K562 (cell line): Measurements from ENCODE around the gene GORASP1. TPM values are rescaled to one million over a fixed set of nuclear protein-coding genes. Genes with fewer than 3 reads are reported as not detected.

Source experiments
- ATAC-seq: fragments of 200-7000 bp; cut with Tn5 transposase; 3 replicates; pipeline ENCODE4 v1.9.1; 2020; ENCODE audit warnings: moderate library complexity
- BruUV-seq: library from RNA; stranded (reverse); fragments of 400-500 nt; replicated peaks from 2 replicates; lab custom pipeline; 2021; lab: Mats Ljungman, UMichigan
- CTCF ChIA-PET: fragments of 300-600 bp; formaldehyde crosslinking; extraction: SDS; loops from one replicate; lab custom pipeline; 2021; ENCODE audit warnings: low intra/inter-chr PET ratio; lab: Yijun Ruan, JAX
- POLR2A ChIA-PET: fragments of 300-600, 350-650 bp; sonication (Branson Sonifier 250); formaldehyde crosslinking; extraction: SDS; loops from one replicate; lab custom pipeline; 2021; ENCODE audit warnings: antibody characterized with exemption, inconsistent platforms; lab: Yijun Ruan, JAX
- DNase-seq, 4 experiments: peaks; one replicate each; pipeline versions ENCODE4 v3.0.0 to v3.0.0-alpha.2; 2011 to 2018; ENCODE audit warnings: low spot score in 3 of 4, mixed read lengths in 3 of 4; ENCODE audit errors: extremely low read depth in 1 of 4
- FAIRE-seq: peaks from 2 replicates; lab custom pipeline; 2011; peaks lifted over from hg19 to GRCh38; lab: Jason Lieb, UNC
- H2AFZ ChIP-seq: 2 replicates; pipeline ENCODE4 v1.6.0; 2011; ENCODE audit warnings: low read depth, low read length, control low read depth, inconsistent platforms
- H3K27ac ChIP-seq: fragments of 200-600 bp; 3 replicates; pipeline ENCODE4 v1.8.0; 2011; ENCODE audit warnings: low read depth, mild to moderate bottlenecking, control low read depth, inconsistent platforms, low read length, moderate library complexity, mixed read lengths; ENCODE audit errors: extremely low read depth
- H3K27me3 ChIP-seq, 2 experiments: fragments of 300-600 bp in 1 of 2; 2 replicates in 1 of 2; 3 replicates in 1 of 2; pipeline versions ENCODE4 v1.6.0 to v1.8.0; 2011; ENCODE audit warnings: inconsistent platforms in 2 of 2, low read length in 2 of 2, mild to moderate bottlenecking in 1 of 2, mixed read lengths in 1 of 2, moderate library complexity in 1 of 2; ENCODE audit not compliant: control insufficient read depth in 2 of 2, insufficient read depth in 2 of 2
- H3K36me3 ChIP-seq: fragments of 300-600 bp; 3 replicates; pipeline ENCODE4 v1.8.0; 2011; ENCODE audit warnings: mild to moderate bottlenecking, low read length, inconsistent platforms; ENCODE audit not compliant: control insufficient read depth, insufficient read depth
- H3K4me1 ChIP-seq, 2 experiments: fragments of 200-600 bp in 1 of 2; replicated peaks in 1 of 2; 2 replicates in 1 of 2; 3 replicates in 1 of 2; pipeline versions ENCODE4 v1.5.1 to v1.8.0; 2011; ENCODE audit warnings: inconsistent platforms in 2 of 2, low read length in 2 of 2, mild to moderate bottlenecking in 1 of 2, mixed read lengths in 1 of 2, moderate library complexity in 1 of 2; ENCODE audit not compliant: control insufficient read depth in 2 of 2, insufficient read depth in 2 of 2
- H3K4me2 ChIP-seq: 2 replicates; pipeline ENCODE4 v1.6.1; 2011; ENCODE audit warnings: low read length, control low read depth, inconsistent platforms, mixed read lengths; ENCODE audit not compliant: insufficient read depth
- H3K4me3 ChIP-seq: fragments of 200-600 bp; sonication (generic), shearing (Covaris generic); 2 replicates; pipeline ENCODE4 v1.5.1; 2016; ENCODE audit warnings: control low read depth, inconsistent platforms
- H3K79me2 ChIP-seq: fragments of 200-600 bp; 3 replicates; pipeline ENCODE4 v1.8.0; 2011; ENCODE audit warnings: low read length, inconsistent platforms; ENCODE audit not compliant: control insufficient read depth, insufficient read depth
- H3K9ac ChIP-seq, 2 experiments: 2 replicates each; pipeline versions ENCODE4 v1.6.0 to v1.6.1; 2011; ENCODE audit warnings: low read depth in 2 of 2, low read length in 2 of 2, control low read depth in 1 of 2, inconsistent platforms in 1 of 2, mild to moderate bottlenecking in 1 of 2, mixed read lengths in 1 of 2; ENCODE audit not compliant: insufficient read depth in 1 of 2
- H3K9me1 ChIP-seq: one replicate; pipeline ENCODE4 v1.6.0; 2011; ENCODE audit warnings: inconsistent platforms, mild to moderate bottlenecking, low read length, moderate library complexity; ENCODE audit not compliant: control insufficient read depth, insufficient read depth
- H3K9me3 ChIP-seq: replicated peaks from 2 replicates; pipeline ENCODE4 v1.5.1; 2011; ENCODE audit warnings: low read depth, low read length, inconsistent platforms; ENCODE audit not compliant: control insufficient read depth, insufficient read depth
- H4K20me1 ChIP-seq: replicated peaks from 2 replicates; pipeline ENCODE4 v1.6.1; 2011; ENCODE audit warnings: low read length, inconsistent platforms, mixed read lengths; ENCODE audit not compliant: control insufficient read depth, insufficient read depth
- ARID3B ChIP-seq: fragments of 250-450 bp; sonication (Bioruptor Pico); IDR thresholded peaks from 2 replicates; pipeline ENCODE4 v1.4.0; 2020; ENCODE audit warnings: borderline replicate concordance
- ARID4B ChIP-seq: sonication (generic); formaldehyde crosslinking; IDR thresholded peaks from 2 replicates; pipeline ENCODE4 v1.8.0; 2022; ENCODE audit warnings: mild to moderate bottlenecking, missing genetic modification reagents
- CHD4 ChIP-seq: fragments of 200-600 bp; sonication (generic); IDR thresholded peaks from 3 replicates; pipeline ENCODE4 v1.6.1; 2012; ENCODE audit warnings: low read depth, mild to moderate bottlenecking, mixed read lengths, low read length, inconsistent platforms; ENCODE audit not compliant: insufficient read depth, insufficient replicate concordance, poor library complexity, severe bottlenecking
- HDAC1 ChIP-seq, 2 experiments: fragments of 450-650 bp; IDR thresholded peaks; 2 replicates each; pipeline ENCODE4 v1.6.1; 2016 to 2017; ENCODE audit warnings: inconsistent platforms in 1 of 2, mild to moderate bottlenecking in 1 of 2, moderate library complexity in 1 of 2
- KAT8 ChIP-seq: fragments of 450-650 bp; IDR thresholded peaks from 2 replicates; pipeline ENCODE4 v1.6.1; 2016; ENCODE audit warnings: low read depth, mild to moderate bottlenecking
- POLR2AphosphoS2 ChIP-seq: IDR thresholded peaks from 2 replicates; pipeline ENCODE4 v1.6.1; 2012; ENCODE audit warnings: low read length, improper control_type of control experiment
- PREB ChIP-seq: sonication (generic); formaldehyde crosslinking; IDR thresholded peaks from 2 replicates; pipeline ENCODE4 v1.8.1; 2023; ENCODE audit warnings: mild to moderate bottlenecking, missing genetic modification reagents
- SNIP1 ChIP-seq: fragments of 450-650 bp; IDR thresholded peaks from 2 replicates; pipeline ENCODE4 v1.7.1; 2017; ENCODE audit warnings: low read depth, mild to moderate bottlenecking
- TRIM25 ChIP-seq: fragments of 450-650 bp; IDR thresholded peaks from 2 replicates; pipeline ENCODE4 v1.7.0; 2016; ENCODE audit warnings: borderline replicate concordance
- ZNF212 ChIP-seq: fragments of 450-650 bp; formaldehyde crosslinking; IDR thresholded peaks from 2 replicates; pipeline ENCODE4 v1.4.0; 2020; ENCODE audit warnings: mild to moderate bottlenecking
- ZNF764 ChIP-seq: fragments of 250-450 bp; sonication (Bioruptor Pico); IDR thresholded peaks from 2 replicates; pipeline ENCODE4 v1.4.0; 2020; ENCODE audit warnings: low read depth, mild to moderate bottlenecking, moderate library complexity
- WGBS: fragments of 100-300 bp; shearing (Covaris generic); methylation state at CpG from one replicate; pipeline ENCODE4 v1.1.6; 2016; ENCODE audit warnings: low coverage, mixed read lengths; ENCODE audit not compliant: insufficient coverage; ENCODE audit errors: missing lambda C conversion rate; 5-methylcytosine and 5-hydroxymethylcytosine counted together
- in situ Hi-C: fragments of 300-500 bp; cut with MboI; formaldehyde crosslinking; loops from 4 replicates; pipeline ENCODE4 v1.15.0; 2018; ENCODE audit warnings: inconsistent platforms, mixed read lengths
- intact Hi-C: fragments of 100-400 bp; cut with micrococcal nuclease; formaldehyde crosslinking; loops from 2 replicates; pipeline ENCODE4 v1.14.2; 2022
- polyA plus RNA-seq, 8 experiments: library from polyadenylated mRNA; depleted of rRNA in 4 of 8; stranded (reverse) in 5 of 8; unstranded in 3 of 8; fragments of >200 nt; fragmentation: Nextera tagmentation in 2 of 8; fragmentation: Illumina TruSeq in 1 of 8; extraction: Ambion mirVana in 2 of 8; extraction: Trizol in 1 of 8; gene quantifications; 2 replicates each; pipeline versions ENCODE4 v1.2.1 to v1.2.3, GENCODE V29; 2011 to 2014; ENCODE audit warnings: inconsistent platforms in 1 of 8, missing spikeins in 1 of 8
- total RNA-seq, 7 experiments: library from RNA; depleted of rRNA in 6 of 7; stranded (reverse); fragments of >200 nt in 6 of 7; fragmentation: Illumina TruSeq in 2 of 7; extraction: Trizol in 2 of 7; gene quantifications; 2 replicates each; pipeline versions ENCODE4 v1.2.1 to v1.2.3, GENCODE V29; 2011 to 2021; ENCODE audit warnings: low replicate concordance in 1 of 7

GORASP1 gene
- total and polyA plus RNA-seq, 9 of the 15 experiments (the other 6 are each of a cell fraction or from before 2014, with no cell fraction given): 8.4 to 87.9 (median 67.6) TPM

GRCh38 chr3:39154280-39155021, 47.0 kb upstream of the GORASP1 start (continued):
- TF ChIP-seq ARID3B (CRISPR knock-in tag): no peak

- Histone ChIP-seq H3K27ac (peak overlapping the region; percentile 92), H3K4me2 (peak overlapping the region; percentile 90), H3K9me3 (no peaks in the 10 kb centered on the region), H3K27me3 (no peaks in the 10 kb centered on the region; a peak in 1 of 5 replicates), H2AFZ (peak overlapping the region; percentile 90), H3K4me1 (peaks cover 49 to 59% of the 10 kb centered on the region in 2 experiments), H4K20me1 (peaks cover 36% of the 10 kb centered on the region), H3K9ac (peak overlapping the region; percentile 73 to 91), H3K79me2 (peaks cover 48% of the 10 kb centered on the region), H3K9me1 (peaks cover 28% of the 10 kb centered on the region), H3K36me3 (peaks cover 17% of the 10 kb centered on the region; the same call in 2 of the 3 replicates), H3K4me3 (peak overlapping the region; percentile 81)
- intact Hi-C loops (no loop called here), in situ Hi-C loops (no loop called here)
- ATAC-seq: no peak
- ChIA-PET POLR2A (no interaction called here), CTCF (no interaction called here)
- no peak for FAIRE-seq
- DNase-seq: no peak
- WGBS: 13% methylated on average over 9 of the region's 9 CpGs
- BruUV-seq: no TSS peak
- no peak for TF ChIP-seq TRIM25
- no peak for TF ChIP-seq HDAC1 (IDR thresholded peaks at IDR 0.05)
- TF ChIP-seq KAT8: no peak
- TF ChIP-seq POLR2AphosphoS2: no peak
- no peak for TF ChIP-seq ARID4B (CRISPR knock-in tag)
- no peak for TF ChIP-seq PREB
- TF ChIP-seq SNIP1: no peak
- TF ChIP-seq ZNF764 (CRISPR knock-in tag): no peak
- TF ChIP-seq ZNF212 (CRISPR knock-in tag): no peak
- peak; percentile 93 for TF ChIP-seq CHD4
Measured at GRCh38 chr3:39153977-39154279, 46.5 kb upstream of the GORASP1 start.
